HG02970 (cell line): ENCODE measurements around the gene GIT2.

Experiments
- ATAC-seq: cut with Tn5 transposase; IDR thresholded peaks from one replicate; pipeline ENCODE4 v1.9.1; 2021; ENCODE audit warnings: mild to moderate bottlenecking, moderate library complexity, moderate number of reproducible peaks; ENCODE audit not compliant: unreplicated experiment, low FRiP score

Gene GIT2

DNA sequence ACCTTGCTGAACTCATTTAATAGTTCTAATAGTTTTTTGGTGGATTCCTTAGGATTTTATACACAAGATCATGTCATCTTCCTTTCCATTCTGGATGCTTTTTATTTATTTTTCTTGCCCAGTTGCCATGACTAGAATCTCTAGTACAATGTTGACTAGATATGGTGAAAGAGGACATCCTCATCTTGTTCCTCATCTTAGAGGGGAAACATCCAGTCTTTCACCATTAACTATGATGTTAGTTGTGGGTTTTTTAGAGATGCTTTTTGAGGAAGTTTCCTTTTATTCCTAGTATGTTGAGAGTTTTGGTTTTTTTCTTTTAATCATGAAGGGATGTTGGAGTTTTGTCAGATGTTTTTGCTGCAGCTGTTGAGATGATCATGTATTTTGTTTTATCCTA, 11.7 kb upstream of the GIT2 start:
- ATAC-seq = no peak

DNA sequence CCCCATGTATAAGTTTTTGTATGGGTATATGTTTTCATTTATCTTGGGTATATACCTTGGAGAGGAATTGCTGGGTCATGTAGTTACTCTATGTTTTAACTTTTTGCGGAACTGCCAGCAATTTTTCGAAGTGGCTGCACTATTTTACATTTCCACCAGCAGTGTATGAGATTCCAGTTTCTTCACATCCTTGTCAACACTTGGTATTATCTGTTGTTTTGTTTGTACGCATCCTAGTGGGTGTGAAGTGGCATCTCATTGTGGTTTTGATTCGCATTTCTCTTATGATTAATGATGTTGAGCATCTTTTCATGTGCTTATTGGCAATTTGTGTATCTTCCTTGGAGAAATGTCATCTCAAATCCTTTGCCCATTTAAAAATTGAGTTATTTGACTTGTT, 9.9 kb upstream of the GIT2 start:
- ATAC-seq = no peak

GRCh38 chr12:110005319-110005973, 9.3 kb upstream of the GIT2 start:
- no peak for ATAC-seq

- ATAC-seq = no peak
Observed at GRCh38 chr12:110004598-110004997, 8.4 kb upstream of the GIT2 start.

DNA sequence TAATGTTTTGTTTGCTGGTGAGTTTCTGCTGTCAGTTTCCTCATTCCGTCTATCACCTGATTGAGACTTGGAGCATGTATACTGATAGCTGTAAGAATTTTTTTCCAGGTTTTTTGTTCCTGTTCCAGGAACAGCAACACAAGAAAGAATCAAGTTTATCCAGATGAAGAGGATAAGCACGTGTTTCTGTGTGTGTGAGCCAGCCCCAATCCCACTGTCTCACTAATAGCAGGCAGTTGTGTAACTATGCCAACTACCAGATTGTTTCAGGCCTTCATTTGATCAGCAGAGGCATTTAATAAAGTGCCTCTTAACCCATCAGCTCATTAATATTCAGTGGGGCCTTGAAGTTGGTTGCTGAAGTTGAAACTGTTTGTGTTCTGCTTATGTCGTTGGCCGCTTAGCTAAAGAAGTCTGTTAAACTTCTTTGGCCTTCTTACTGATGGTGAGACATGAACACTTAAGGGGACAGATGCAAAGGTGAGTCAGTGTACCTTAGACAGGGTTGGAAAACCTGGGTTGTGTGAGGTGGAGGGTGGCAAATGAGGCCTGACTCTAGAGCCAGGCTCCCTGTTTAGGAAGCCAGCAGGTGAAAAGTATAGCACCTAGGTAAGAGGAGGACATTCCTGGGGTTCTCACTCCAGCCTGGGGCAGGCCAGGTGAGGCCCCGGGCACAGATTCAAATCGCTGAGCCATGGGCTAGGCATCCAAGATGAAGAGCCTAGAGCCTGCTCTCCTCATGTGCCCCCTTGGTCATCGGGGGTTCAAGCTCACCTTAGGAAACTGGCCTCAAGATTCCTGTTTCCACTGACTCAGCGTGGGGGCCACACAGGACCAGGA, 6.7 kb upstream of the GIT2 start:
- ATAC-seq = no peak

DNA sequence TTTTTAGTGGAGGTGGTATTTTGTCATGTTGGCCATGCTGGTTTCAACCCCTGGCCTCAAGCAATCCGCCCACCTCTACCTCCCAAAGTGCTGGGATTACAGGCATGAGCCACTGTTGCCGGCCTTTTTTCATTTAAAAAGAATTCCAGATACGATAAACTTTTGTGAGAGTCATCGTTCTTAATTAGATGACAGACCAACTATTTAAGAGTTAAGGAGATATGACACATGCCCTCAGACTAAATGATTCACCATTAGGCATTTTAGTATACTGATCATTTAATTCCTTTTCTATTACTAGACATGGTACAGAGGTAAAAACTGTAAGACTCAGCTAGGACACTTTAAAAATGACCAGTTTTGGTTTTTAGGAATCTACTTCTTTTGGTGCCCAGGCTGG, 5.4 kb upstream of the GIT2 start:
- ATAC-seq = no peak

- no peak for ATAC-seq
Observed at GRCh38 chr12:109999983-110000505, 3.9 kb upstream of the GIT2 start.

DNA sequence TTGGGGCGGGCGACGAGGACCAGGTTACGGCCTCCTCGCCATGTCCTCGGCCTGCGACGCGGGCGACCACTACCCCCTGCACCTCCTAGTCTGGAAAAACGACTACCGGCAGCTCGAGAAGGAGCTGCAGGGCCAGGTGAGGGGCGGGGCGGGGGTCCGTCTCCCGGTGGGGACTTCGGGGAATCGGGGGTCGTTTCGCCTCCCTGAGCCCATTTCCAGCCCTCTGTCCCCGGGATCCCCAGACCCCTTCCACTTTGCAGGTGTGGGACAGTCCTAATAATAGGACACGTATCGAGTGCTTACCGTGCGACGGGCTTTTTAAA, 3.4 kb upstream of the GIT2 start:
- no peak for ATAC-seq

- peak; percentile 39 for ATAC-seq
Observed at GRCh38 chr12:109998904-109999648, 2.9 kb upstream of the GIT2 start, which contains the start of gene ANKRD13A. Gene ANKRD13A (plus strand): TSS chr12:109999430. CDS start chr12:109999689, 259 bp downstream.

DNA sequence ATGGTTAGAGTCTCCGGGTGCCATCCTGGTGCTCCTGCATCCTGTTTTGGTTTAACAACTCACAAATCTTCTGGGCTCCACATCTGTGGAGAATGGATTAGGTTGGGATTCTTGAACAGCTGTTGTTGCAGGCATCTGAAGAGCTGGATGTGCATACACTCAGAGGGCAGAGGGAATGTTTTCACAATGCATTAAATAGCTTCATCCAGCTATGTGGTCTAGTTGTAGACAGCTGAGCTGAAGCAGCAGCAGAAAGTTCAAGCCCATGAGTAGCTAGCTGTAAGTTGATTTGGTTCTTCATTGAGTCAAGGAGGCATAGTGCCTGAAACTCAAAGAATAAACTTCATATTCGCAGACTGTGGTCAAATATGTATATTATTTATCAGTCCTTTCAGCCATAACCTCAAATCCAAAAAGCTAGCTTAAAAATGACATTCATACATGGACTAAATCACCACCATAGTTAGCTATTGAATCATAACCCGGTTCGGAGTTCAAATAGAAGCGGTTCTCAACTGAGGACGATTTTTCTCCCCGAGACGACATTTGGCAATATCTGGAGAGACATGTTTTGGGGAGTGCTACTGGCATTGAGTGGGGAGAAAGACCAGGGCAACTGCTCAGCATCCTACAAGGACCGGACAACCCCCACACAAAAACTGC, 2.2 kb upstream of the GIT2 start:
- ATAC-seq = no peak

GRCh38 chr12:109997393-109997792, 1.2 kb upstream of the GIT2 start:
- no peak for ATAC-seq

- no peak for ATAC-seq
Observed at GRCh38 chr12:109996483-109996853, 300 bp upstream of the GIT2 start.

DNA sequence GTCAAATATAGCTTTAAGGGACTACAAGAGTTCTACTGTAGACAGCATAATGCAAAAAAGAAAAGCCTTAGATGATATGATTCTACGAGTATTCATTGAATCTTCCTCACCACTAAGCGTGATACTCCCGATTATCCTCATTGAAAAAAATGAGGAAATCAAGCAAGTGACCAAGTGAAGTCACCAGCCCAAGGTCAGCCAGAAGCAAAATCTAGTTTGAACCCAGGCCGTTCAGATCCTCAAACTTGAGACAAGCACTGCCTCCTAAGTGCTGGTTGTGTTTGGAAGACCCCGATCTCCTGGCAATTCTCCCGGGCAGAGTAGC, 845 bp downstream of the GIT2 start:
- ATAC-seq = no peak

GRCh38 chr12:109994401-109995175, 1.6 kb downstream of the GIT2 start:
- ATAC-seq = no peak

DNA sequence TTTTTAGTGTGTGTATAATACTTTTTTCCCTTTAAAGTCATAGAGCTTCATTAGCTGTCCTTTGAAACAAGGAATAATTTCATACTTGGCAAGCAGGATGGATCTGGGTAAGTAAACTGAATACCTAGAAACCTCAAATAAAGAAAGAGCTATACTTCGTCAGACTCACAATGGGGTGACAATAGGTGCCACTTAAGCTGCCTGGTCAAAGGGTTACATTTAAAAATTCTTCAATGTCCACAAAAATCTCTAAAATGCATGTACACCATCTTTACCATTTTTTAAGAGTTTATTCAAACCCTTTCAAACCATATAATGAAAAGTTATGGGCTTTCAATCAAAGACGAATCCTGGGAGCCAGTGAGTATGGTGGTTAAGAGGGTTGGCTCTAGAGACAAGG, 3.1 kb downstream of the GIT2 start:
- ATAC-seq = no peak

DNA sequence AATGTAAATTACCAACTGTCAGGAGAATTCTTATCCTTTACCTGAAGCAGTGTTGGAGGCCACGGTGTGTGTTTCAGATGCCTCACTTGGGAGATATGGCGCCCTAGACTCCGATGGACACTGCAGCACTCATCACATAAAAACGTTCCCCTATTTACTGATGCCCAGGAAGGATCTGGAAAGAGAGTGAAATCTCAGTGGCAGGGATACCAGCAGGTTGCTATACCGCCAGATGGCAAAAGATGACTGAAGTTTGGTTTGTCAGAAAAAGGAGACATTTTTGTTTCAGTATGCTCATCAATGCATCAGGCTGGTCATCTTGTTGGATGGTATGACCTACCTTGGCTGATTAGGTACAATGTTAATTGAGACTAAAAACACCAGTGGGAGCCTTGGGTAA, 4.6 kb downstream of the GIT2 start:
- ATAC-seq = no peak

- no peak for ATAC-seq
Observed at GRCh38 chr12:109989380-109989779, 6.8 kb downstream of the GIT2 start.

DNA sequence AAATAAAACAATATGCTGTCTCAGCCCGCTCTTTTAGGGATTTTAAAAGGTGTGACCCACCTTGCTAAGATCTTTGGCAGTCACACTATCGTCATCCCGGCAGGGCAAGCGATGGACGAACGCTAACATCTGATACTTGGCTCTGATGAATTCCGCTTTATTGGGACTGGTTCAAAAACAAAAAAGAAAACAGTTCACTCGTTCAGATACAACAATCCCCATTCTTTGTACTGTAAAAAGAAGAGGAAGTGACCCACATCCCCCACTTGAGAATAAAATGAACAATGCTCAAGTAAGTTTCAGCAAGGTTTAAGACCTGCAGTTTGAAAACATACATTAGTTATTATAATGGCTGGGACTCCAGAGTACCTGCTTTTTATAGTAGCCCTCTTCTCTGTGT, 7.3 kb downstream of the GIT2 start:
- ATAC-seq = no peak

DNA sequence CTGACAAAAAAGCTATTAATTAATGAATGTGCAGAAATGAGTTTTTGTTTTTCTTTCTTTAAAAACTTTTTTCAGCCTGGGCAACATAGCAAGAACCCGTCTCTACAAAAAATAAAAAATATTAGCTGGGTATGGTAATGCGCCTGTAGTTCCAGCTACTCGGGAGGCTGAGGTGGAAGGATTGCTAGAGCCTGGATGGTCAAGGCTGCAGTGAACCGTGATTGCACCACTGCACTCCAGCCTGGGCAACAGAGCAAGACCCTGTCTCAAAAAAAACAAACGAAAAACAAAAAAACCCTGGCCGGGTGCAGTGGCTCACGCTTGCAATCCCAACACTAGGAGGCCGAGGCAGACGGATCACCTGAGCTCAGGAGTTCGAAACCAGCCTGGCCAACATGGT, 7.9 kb downstream of the GIT2 start:
- no peak for ATAC-seq

GRCh38 chr12:109987615-109988014, 8.6 kb downstream of the GIT2 start:
- no peak for ATAC-seq
